Neural progenitor cell (in vitro differentiated cells): Measurements from ENCODE around the gene ACYP2.

Experiments used
- CTCF ChIP-seq: fragments of 200-600 bp; sonication (generic); IDR thresholded peaks from 2 replicates; pipeline ENCODE4 v1.5.1; 2017; ENCODE audit warnings: antibody characterized with exemption, mild to moderate bottlenecking
- EZH2 ChIP-seq: fragments of 200-600 bp; sonication (generic); IDR thresholded peaks from 2 replicates; pipeline ENCODE4 v1.6.1; 2017; ENCODE audit warnings: antibody characterized with exemption, mild to moderate bottlenecking, moderate library complexity

- no peak for TF ChIP-seq EZH2
- no peak for TF ChIP-seq CTCF
Measured at GRCh38 chr2:54083021-54083420, 32.4 kb upstream of the ACYP2 start.
